ENCODE data around the gene RTN4R. TPM values are rescaled to one million over a fixed set of nuclear protein-coding genes. Genes with fewer than 3 reads are reported as not detected.
"Not testable (repeated sequence)": the region's sequence is repeated elsewhere in the genome, so short reads cannot be mapped to it uniquely, and the experiment has no call there.

The RTN4R gene
- total and polyA plus RNA-seq, 9 of the 15 experiments (the other 6 are each of a cell fraction or from before 2014, with no cell fraction given) = 0.04 to 2.8 (median 1.4) TPM; not detected in 3

DNA sequence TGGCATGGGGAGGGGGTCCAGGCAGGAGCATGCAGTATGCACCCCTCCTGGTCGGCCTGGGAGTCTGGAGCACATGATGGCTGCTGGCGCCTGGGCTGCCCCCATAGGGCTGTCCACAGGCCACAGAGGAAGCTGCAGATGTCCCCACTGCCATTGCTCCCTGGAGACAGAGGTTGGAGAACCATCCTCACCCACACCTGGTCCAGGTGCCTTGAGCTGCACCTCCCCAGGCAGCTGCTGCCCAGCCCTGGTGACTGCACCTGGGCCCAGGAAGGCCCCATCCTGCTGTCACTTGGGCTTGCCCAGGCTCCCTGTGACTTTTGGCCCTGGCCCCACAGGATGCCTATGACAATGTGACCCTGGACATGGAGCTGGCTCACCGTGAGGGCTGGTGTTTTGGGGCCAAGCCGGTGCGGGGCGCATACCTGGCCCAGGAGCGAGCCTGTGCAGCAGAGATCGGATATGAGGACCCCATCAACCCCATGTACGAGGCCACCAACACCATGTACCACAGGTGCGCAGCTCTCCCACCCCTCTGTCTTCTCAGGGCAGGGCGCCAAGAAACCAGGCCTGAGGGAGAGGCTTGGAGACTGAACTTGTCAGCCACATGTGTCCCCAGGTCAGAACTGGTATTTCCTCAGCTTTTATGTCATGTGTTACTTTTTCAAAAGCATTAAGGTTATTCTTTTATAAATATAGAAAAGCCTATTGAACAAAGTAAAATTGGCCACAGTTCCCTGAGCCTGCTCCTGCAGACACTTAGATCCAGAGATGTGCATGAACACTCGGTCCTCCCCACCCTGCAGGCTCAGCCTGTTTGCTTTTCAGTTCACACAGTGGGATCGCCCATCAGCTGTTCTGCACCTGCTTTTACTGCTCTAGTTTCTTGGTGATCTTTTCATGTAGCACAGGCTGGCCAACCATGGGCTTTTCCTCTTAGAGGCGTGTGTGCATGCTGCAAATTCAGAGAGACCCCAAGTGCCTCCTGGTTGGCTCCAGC lies 39.6 kb upstream of the RTN4R start:
- H3K4me1 ChIP-seq (replicated peaks in 1 of 2; ENCODE audit: control insufficient read depth in 2 of 2, insufficient read depth in 2 of 2, low read length in 2 of 2) = peaks cover 0 to 32% of the 10 kb centered on the region in 2 experiments; a peak in 2 of 5 replicates
- FAIRE-seq = peak; percentile 62
- POLR2A ChIA-PET = interaction anchor here (0.6 to 3.8 kb wide), 6 partner anchors 10 to 283 kb away, joined by 3 to 19 read pairs (median 4); partner anchors contain the start of gene DGCR6L

More for the DNA sequence above, 39.6 kb upstream of the RTN4R start:
- H3K9me3 ChIP-seq (replicated peaks; ENCODE audit: control insufficient read depth, insufficient read depth, low read depth, low read length); CTCF ChIA-PET (ENCODE audit: low intra/inter-chr PET ratio); BruUV-seq (replicated peaks); DNase-seq (ENCODE audit: extremely low read depth in 1 of 4, low spot score in 3 of 4); H3K4me2 ChIP-seq (ENCODE audit: insufficient read depth, low read length); H3K79me2 ChIP-seq (ENCODE audit: control insufficient read depth, insufficient read depth, low read length); intact Hi-C loops (cut with micrococcal nuclease); ATAC-seq; H3K27ac ChIP-seq (ENCODE audit: extremely low read depth, low read depth, low read length); H2AFZ ChIP-seq (ENCODE audit: low read depth, low read length); H3K4me3 ChIP-seq; H3K36me3 ChIP-seq (ENCODE audit: control insufficient read depth, insufficient read depth, low read length); H3K9ac ChIP-seq (ENCODE audit: insufficient read depth in 1 of 2, low read depth in 2 of 2, low read length in 2 of 2); H3K9me1 ChIP-seq (ENCODE audit: control insufficient read depth, insufficient read depth, low read length); TF ChIP-seq TEAD4 (IDR thresholded peaks at IDR 0.05; ENCODE audit: low read length): not testable (repeated sequence)
- Histone ChIP-seq H4K20me1 (replicated peaks; ENCODE audit: control insufficient read depth, insufficient read depth, low read length) (peaks cover 15% of the 10 kb centered on the region; the same call in 1 of the 2 replicates), H3K27me3 (ENCODE audit: control insufficient read depth in 2 of 2, insufficient read depth in 2 of 2, low read length in 2 of 2) (peaks cover 37 to 69% of the 10 kb centered on the region in 2 experiments; a peak in 4 of 5 replicates)
- in situ Hi-C loops (cut with MboI) = loop anchor here (25.0 kb wide), 1 partner anchor 1895 kb away; no protein-coding TSS in a partner anchor
- WGBS (ENCODE audit: insufficient coverage, low coverage, missing lambda C conversion rate) = 1% methylated on average over 14 of the region's 14 CpGs
- TF ChIP-seq HIVEP1 (CRISPR knock-in tag; IDR thresholded peaks at IDR 0.05) (peak; percentile 41; the same call in 1 of the 2 replicates), TEAD4 (CRISPR knock-in tag; IDR thresholded peaks at IDR 0.05; ENCODE audit: borderline replicate concordance) (peak; percentile 59; the same call in 1 of the 2 replicates), ZC3H4 (CRISPR knock-in tag; IDR thresholded peaks at IDR 0.05; ENCODE audit: borderline replicate concordance) (peak; percentile 35; the same call in 1 of the 2 replicates), NFIC (IDR thresholded peaks at IDR 0.05) (peak; percentile 49), YY1 (IDR thresholded peaks at IDR 0.05; ENCODE audit: borderline replicate concordance in 1 of 3, control insufficient read depth in 1 of 3, extremely low read depth in 1 of 3, insufficient read depth in 3 of 3, insufficient read length in 1 of 3, insufficient replicate concordance in 2 of 3, low read depth in 1 of 3, low read length in 2 of 3) (peak in 1 of 3 experiments; percentile 7), ZFX (CRISPR knock-in tag; IDR thresholded peaks at IDR 0.05) (peak; percentile 15; the same call in 1 of the 2 replicates)
- TF ChIP-seq, protein P1, sequence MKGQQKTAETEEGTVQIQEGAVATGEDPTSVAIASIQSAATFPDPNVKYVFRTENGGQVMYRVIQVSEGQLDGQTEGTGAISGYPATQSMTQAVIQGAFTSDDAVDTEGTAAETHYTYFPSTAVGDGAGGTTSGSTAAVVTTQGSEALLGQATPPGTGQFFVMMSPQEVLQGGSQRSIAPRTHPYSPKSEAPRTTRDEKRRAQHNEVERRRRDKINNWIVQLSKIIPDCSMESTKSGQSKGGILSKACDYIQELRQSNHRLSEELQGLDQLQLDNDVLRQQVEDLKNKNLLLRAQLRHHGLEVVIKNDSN (CRISPR knock-in tag; IDR thresholded peaks at IDR 0.05) = 0 out of 2 replicates have a peak, but pooled peaks have one; percentile 21
- TF ChIP-seq, protein P2, sequence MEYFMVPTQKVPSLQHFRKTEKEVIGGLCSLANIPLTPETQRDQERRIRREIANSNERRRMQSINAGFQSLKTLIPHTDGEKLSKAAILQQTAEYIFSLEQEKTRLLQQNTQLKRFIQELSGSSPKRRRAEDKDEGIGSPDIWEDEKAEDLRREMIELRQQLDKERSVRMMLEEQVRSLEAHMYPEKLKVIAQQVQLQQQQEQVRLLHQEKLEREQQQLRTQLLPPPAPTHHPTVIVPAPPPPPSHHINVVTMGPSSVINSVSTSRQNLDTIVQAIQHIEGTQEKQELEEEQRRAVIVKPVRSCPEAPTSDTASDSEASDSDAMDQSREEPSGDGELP (CRISPR knock-in tag; IDR thresholded peaks at IDR 0.05; ENCODE audit: borderline replicate concordance) = 0 out of 2 replicates have a peak, but pooled peaks have one; percentile 23

All from K562 (cell line).